DMS153 treated with DMSO at 0.1 percent for 48 hours (cell line): ENCODE data around the gene CREBZF.
"Not testable (repeated sequence)": the region's sequence is repeated elsewhere in the genome, so short reads cannot be mapped to it uniquely, and the experiment has no call there.

Source experiments
- DNase-seq: peaks from one replicate; lab custom pipeline; 2025; ENCODE audit not compliant: unreplicated experiment; lab: John Stamatoyannopoulos, UW

Gene CREBZF

DNA sequence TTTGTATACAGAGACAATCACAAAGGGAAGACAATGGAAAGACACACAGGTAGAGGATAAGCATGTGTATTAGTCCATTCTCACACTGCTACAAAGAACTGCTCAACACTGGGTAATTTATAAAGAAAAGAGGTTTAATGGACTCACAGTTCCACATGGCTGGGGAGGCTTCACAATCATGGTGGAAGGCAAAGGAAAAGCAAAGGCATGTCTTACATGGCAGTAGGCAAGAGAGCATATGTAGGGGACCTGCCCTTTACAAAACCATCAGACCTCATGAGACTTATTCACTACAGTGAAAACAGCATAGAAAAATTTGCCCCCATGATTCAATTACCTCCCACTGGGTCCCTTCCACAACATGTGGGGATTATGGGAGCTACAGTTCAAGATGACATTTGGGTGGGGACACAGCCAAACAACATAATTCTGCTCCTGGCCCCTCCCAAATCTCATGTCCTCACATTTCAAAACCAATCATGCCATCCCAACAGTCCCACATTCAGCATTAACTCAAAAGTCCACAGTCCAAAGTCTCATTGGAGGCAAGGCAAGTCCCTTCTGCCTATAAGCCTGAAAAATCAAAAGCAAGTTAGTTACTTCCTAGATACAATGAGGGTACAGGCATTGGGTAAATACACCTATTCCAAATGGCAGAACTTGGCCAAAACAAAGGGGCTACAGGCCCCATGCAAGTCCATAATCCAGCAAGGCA lies 6.2 kb upstream of the CREBZF start:
- DNase-seq: not testable (repeated sequence)

DNA sequence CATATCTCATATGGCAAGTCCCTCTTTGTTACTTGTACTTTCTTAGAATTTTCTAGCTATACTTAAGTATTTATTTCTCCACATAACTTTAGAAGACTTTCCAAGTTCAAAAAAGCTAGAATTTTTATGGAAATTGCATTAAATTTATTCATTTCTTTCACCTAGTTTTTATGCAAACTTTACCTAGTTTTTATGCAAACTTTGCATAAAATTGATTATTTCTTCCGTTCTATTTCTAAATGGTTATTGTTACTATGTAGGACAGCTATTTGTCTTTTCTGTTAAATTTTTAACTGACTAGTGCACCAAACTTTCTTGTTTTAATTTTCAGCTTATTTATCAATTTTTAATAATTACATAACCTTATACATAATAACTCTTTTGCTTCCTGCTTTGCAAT lies 3.2 kb upstream of the CREBZF start:
- DNase-seq: no peak

DNA sequence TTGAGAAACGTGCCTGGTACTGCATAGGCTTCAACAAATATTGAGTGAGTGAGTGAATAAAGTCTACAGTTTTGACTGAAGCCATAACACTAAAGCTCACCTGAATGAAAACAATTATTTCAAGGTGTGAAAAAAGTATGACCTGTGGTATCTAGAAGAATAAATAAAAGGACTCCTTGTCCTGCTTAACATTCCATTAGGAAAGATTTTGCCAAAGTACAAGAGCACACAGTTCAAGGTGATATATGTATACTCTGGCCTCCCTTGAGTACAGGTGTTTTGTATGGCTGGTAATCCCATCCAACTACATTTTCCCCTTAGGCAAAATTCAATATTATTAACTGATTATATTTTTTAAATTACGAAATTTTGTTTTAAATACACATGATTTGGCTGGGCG lies 1.8 kb upstream of the CREBZF start:
- no peak for DNase-seq

GRCh38 chr11:85665733-85666132 lies 804 bp upstream of the CREBZF start:
- DNase-seq: no peak

DNA sequence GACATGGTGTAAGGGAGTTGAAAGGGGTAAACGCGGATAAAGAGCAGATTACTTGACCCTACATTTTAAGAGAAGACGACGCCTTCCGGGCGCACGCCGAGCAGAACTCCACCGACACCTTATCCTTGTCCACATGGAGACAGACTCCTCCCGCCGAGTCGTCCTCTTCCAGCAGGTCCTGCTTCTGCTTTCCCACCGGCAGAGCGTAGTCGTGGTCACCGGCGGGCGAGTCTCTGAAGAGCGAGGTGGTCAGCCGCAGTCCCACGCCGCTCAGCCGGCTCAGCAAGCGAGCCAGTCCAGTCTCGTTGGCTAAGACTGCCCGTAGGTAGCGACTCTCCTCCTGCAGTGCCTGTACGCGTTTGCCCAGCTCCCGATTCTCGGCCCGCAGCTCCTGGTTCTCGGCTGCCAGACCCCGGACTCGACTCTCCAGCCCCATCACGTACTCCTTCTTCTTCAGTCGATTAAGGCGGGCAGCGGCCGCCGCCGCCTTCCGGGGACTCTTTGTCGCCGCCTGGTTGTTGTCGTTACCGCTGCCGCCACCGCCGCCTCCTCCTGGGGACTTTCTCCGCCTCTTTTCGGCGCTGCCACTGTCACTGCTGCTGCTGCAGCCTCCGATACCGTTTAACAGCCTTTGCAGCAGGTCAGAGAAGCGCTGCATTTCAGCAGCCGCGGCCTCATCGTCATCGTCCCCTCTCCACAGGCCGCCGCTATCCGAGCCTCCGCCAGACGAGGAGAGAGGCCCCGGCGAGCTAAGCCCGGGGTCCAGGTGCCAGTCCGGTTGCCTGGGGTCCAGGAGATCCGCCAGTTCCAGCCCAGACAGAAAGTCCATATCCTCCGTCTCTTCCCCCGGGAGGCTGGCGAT lies 945 bp downstream of the CREBZF start:
- DNase-seq: peak; percentile 44

DNA sequence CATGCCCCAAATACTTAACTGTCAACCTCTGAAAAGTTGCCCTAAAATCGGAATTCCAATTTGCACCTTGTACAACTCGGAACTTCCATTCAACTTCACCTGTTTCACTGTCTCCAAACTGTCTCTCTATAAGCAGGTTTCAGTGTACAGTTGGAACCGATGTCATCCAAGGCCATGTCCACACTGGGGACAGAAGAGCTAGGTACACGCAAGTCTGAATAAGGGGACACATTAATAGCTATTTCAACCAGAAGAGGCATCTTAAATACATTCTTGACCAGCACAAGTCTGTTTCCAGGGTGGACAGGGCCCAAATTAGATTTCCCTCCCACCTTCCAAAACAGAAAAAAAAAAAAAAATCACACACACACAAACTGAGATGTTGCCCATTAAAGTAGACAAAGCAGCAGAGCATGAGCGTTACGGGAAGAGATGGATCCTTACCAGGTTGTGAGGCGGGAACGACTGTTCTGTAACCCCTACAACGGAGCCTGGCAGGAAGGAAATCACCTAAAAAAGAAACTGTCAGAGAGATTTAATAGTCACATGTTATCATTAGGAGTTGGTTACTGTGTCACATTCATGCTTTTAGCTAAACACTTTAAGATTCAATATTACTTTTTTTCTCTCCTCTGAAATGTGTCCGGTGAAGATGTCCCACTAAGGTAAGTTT lies 1.7 kb downstream of the CREBZF start:
- DNase-seq: no peak

DNA sequence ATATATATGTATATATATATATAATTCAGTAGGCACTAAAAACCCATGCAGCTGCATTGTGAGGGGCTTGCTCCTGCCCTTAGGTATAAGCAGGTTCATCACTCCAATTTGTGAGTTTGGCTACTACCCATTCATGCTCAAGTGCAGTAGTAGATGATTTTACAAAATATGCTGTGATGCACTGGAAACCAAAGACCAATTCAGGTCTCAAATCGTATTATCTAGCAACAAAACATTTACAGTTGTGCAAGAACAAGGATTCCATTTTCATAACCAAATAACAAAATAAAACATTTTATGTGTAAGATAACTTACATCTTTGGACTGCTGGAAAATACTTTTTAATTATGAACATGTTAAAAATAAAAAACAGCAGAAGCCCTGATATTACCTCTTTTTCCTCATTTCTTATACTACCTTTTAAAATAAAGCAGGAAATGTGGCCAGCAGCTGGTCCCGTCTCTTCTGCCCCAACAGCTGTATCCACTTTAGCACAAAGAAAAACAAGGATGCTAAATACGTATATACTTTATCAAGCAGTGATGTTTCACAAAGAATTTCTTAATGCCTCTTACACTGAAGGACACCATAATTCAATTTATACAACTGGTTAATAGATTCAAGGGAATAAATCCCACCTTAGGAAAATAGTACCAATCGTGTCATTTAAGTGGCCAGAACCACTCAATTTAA lies 2.8 kb downstream of the CREBZF start:
- no peak for DNase-seq

- DNase-seq: no peak
Measured at GRCh38 chr11:85658180-85658579, 6.7 kb downstream of the CREBZF start.

- no peak for DNase-seq
Measured at GRCh38 chr11:85656777-85657176, 8.2 kb downstream of the CREBZF start.

DNA sequence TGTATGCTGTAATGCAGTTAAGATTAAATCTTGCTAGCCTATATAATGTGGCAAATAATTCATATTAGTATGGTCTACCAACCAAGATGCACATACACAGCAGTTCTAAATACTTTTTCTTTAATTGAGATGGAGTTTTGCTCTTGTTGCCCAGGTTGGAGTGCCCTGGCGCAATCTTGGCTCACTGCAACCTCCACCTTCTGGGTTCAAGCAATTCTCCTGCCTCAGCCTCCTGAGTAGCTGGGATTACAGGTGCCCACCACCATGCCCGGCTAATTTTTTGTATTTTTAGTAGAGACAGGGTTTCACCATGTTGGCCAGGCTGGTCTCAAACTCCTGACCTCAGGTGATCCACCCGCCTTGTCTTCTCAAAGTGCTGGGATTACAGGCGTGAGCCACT lies 10.6 kb downstream of the CREBZF start:
- DNase-seq: not testable (repeated sequence)

GRCh38 chr11:85652786-85653447 lies 12.0 kb downstream of the CREBZF start:
- DNase-seq: no peak

DNA sequence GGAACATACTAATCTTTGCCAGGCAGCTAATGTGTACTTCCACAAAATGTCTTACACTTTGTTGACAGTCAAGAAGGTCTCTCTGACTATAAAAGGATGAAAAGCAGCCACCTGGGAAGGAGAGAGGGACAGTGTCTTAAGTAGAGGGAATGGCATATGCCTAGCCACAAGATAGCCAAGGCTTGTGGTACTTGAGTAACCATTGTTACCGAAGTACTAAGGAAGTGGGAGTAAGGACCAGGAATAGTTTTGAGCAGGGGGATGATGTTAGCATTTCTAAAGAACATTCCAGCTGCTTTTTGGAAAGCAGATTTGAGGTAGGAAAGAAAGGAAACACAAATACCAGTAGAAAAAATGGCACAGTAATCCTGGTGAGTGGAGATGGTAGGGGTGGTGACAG lies 13.8 kb downstream of the CREBZF start:
- no peak for DNase-seq

DNA sequence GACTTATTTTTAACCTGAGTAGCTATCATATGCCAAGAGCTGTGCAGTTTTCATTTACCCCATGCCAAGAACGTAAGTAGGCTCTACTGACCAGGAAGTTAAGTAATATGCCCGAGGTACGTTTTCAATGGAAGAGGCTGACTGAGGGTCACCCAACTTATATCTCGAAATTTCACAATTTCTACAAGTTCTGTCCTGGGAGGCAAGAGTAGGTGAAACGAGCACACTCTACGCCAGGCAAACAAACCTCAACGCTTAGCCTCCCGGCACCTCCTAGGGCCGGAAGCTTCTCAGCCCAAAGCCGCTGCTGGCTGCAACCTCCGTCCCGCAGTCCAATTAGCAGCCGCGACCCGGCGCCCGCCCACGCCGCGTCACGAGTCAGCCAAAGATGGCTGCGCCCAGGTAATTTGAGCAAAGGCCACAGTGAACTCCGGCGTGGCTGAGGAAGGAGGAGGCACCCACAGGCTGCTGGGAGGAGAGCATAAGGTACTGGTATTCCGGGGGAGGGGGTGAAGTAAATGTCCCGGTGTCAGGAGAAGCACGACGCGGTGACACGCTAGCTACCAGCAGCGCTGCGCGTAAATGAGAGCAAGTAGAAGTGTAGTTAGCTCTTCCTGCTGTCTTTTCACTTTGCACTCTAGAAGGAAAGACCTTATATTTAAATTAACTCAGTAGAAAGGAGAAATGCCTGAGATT lies 17.2 kb downstream of the CREBZF start, which contains the start of gene TMEM126A:
Gene TMEM126A (plus strand): TSS at position 364 of the 696 bp plus-strand sequence. CDS start 2,289 bp downstream, outside the sequence.
- peak; percentile 72 for DNase-seq

DNA sequence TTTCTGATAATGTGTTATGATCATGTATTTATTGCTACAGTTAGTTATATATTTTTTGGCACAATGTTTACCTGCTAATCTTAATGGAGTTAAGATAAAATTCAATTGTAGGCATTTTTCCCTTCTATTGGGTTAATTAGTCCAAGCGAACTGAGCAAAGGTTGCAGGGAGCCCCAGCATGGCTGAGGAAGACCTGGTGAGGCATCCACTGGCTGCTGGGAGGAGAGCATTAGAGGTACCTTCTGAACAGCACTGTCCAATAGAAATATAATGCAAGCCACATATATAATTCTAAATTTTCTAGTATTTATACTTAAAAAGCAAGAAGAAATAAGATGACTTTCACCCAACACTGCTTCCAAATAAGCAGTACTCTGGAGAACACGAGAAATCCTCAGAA lies 17.9 kb downstream of the CREBZF start:
- DNase-seq: no peak

GRCh38 chr11:85643191-85643614 lies 21.7 kb downstream of the CREBZF start:
- DNase-seq: no peak

GRCh38 chr11:85634747-85635146 lies 30.2 kb downstream of the CREBZF start:
- no peak for DNase-seq

DNA sequence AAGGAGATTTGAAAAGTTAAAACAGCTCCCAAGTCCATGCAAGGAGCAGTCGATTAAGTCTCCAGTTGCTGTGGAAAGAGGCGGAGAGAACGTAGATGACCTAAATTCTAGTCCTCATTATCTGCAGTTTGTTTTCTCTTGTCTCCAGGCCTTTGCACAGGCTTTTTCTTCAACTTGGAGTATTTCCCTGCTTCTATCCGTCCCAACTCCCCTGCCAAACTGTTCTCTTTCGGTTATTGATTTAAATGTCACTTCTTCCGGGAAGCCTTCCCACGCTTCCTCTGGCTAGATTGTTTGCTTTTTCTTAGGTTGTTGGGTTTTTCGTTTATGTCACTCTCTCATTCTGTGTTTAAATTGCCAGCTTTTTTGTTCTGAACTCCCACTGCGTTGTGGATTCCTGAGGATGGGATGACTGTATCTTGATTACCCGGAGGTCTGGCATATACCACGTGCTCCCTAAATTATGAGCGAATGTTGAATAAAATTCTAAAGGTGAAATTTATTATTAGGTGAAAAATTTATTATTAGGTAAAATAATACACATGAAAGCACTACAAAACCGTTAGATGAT lies 36.1 kb downstream of the CREBZF start:
- DNase-seq: no peak

DNA sequence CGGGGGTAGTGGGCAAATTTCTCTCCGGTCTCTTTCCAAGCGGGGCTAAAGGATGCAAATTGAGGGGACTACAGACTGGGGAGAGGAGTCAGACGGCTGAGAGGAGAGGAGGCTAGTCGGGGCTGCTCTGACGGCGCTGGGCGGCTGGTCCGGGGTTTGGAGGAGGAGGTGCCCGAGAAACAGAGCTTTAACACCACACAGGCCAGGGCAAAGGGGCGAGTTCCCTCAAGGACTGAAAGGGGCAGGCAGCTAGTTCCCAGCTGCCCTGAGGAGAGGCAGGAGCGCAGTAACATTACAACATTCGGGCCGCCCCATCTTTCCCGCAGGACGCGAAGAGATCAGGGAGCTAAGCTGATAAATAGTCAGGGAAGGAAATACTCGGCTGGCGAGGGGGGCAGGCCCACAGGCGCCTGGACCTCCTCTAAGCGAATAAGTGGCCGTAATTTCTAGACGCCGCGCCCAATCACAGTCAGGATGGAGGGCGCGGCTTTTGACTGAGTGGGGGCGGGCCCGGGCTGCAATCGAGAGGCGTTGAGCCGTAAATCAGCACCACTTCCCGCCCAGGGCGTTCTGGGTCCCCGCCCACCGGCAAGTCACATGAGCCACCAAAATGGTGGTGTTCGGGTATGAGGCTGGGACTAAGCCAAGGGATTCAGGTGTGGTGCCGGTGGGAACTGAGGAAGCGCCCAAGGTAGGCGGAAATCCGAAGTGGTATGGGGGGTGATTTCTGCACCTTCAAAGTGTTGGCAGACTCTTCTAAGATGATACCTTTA lies 36.7 kb downstream of the CREBZF start, which contains the start of gene TMEM126B:
Gene TMEM126B (plus strand): TSS at position 596 of the 773 bp plus-strand sequence. CDS start 15 bp downstream, at position 611.
- peak; percentile 97 for DNase-seq
